HG03571 (cell line): Measurements from ENCODE around the gene GNMT.

Experiments
- ATAC-seq: cut with Tn5 transposase; IDR thresholded peaks from one replicate; pipeline ENCODE4 v1.9.1; 2021; ENCODE audit not compliant: unreplicated experiment

Gene GNMT

DNA sequence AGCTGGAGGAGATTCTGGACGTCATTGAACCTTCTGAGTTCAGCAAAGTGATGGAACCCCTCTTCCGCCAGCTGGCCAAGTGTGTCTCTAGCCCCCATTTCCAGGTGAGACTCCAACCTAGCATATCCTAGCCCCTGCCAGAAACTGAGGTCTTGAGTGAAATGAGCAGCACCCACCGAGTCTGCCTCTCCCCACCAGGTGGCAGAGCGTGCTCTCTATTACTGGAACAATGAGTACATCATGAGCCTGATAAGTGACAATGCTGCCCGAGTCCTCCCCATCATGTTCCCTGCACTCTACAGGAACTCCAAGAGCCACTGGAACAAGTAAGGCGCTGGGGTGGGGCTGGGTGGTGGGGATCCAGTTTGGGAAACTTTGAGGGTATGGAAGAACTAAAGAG is 48.6 kb downstream of the GNMT start:
- ATAC-seq, result no peak

DNA sequence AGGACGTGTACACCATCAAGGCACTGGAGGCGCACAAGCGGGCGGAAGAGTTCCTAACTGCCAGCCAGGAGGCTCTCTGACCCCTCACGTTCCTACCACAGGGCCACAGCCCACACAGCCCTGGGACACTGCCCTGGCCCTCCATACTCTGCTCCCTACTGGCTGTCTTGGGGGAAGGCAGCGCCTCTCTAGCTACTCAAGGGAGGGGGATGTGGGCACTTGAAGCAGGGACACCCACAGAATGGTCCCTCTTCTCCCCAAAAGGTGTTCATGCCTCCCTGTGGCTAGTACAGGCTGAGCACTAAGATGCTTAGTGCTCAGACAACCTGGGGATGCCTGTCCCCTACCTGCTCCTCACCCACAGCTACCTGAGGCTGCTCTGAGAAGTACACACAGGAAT is 50.7 kb downstream of the GNMT start:
- no peak for ATAC-seq

GRCh38 chr6:43012364-43012763 is 51.8 kb downstream of the GNMT start:
- no peak for ATAC-seq

DNA sequence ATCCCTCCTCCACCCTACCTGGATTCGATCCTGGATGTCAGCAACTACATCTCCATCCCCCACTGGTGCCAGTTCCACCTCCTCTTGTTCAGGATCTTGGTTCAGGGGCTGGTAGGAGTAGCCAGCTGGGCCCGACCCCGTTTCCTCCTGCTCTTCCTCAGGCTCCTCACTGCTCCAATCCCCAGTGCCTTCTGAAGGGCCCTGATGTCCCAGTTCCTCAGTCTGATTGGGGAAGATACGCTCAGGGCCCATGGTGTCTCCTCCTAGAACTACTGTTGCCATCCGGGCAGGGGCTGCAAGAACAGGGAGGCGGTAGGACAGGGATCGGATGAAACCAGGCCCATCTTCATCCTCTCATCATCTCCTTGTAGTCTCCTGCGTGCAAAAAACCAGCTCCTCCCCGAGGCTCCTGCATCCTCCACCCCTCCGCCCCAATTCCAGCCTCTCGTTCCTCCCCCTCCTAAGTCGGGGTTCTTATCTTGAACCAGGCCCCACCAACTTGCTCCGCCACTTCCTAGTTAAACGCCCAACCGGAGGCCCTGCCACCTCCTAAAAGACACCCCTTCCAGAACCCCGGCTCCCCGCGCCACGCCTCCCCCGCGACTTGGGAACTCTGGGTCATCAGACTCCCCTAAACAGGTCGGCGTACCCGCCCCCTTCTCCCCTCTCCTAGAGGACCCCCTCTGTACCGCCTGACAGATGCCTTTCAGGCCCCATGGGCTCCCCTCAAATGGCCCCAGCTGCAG is 52.7 kb downstream of the GNMT start:
- ATAC-seq, result peak; percentile 1
